NB4 (cell line): ENCODE measurements around the gene GALK1.
A peak's percentile ranks its signal among the peaks of the same experiment; 100 is the strongest.

Source experiments
- CTCF ChIP-seq: IDR thresholded peaks from one replicate; pipeline ENCODE4 v1.5.1; 2012; ENCODE audit warnings: low read depth, low read length
- POLR2A ChIP-seq: IDR thresholded peaks from 2 replicates; pipeline ENCODE4 v1.6.1; 2011; ENCODE audit warnings: mild to moderate bottlenecking; ENCODE audit not compliant: insufficient read length; ENCODE audit errors: extremely low read depth

GRCh38 chr17:75783069-75783783 lies 18.2 kb upstream of the GALK1 start:
- TF ChIP-seq CTCF (peak; percentile 60), POLR2A (no peak)
